ENCODE data around the gene CTU1.
A peak's percentile ranks its signal among the peaks of the same experiment; 100 is the strongest.

CTU1 gene

GRCh38 chr19:51123802-51124201 is 15.6 kb upstream of the CTU1 start:
- Histone ChIP-seq H3K27me3 (ENCODE audit: control insufficient read depth in 1 of 2, insufficient read depth in 1 of 2, low read length in 2 of 2) (no peaks in the 10 kb centered on the region), H3K79me1 (replicated peaks; ENCODE audit: low read length, poor library complexity, severe bottlenecking) (no peaks in the 10 kb centered on the region), H3K23ac (ENCODE audit: low read length in 2 of 2) (no peak overlapping the region), H2BK120ac (ENCODE audit: low read depth, low read length) (no peak overlapping the region), H3K27ac (ENCODE audit: low read length, poor library complexity, severe bottlenecking) (no peak overlapping the region), H3K9ac (ENCODE audit: low read length) (no peak overlapping the region), H3K9me3 (ENCODE audit: control insufficient read depth, low read length) (no peaks in the 10 kb centered on the region), H3K4ac (ENCODE audit: low read depth in 1 of 2, low read length in 2 of 2) (no peak overlapping the region), H3K4me1 (ENCODE audit: control insufficient read depth, insufficient read depth, low read depth, low read length) (no peaks in the 10 kb centered on the region), H4K91ac (ENCODE audit: low read length) (peak overlapping the region; percentile 72), H4K8ac (ENCODE audit: low read length) (peak overlapping the region; percentile 2), H3K36me3 (ENCODE audit: control insufficient read depth in 1 of 2, insufficient read depth in 2 of 2, low read depth in 1 of 2, low read length in 2 of 2) (no peaks in the 10 kb centered on the region), H2BK12ac (ENCODE audit: low read length in 2 of 2) (peak overlapping the region in 1 of 2 experiments; percentile 31), H2BK5ac (ENCODE audit: low read depth, low read length, poor library complexity, severe bottlenecking) (no peak overlapping the region), H3K18ac (ENCODE audit: low read depth in 1 of 2, low read length in 2 of 2) (no peak overlapping the region), H2AK5ac (ENCODE audit: low read length, severe bottlenecking) (no peak overlapping the region), H2BK15ac (ENCODE audit: low read depth, poor library complexity, severe bottlenecking) (no peak overlapping the region), H3K4me2 (ENCODE audit: low read length, poor library complexity, severe bottlenecking) (no peak overlapping the region), H3K14ac (ENCODE audit: low read length in 2 of 2) (no peak overlapping the region), H3K4me3 (ENCODE audit: insufficient read depth in 1 of 2, low read depth in 1 of 2, low read length in 2 of 2) (no peak overlapping the region), H2AFZ (ENCODE audit: low read depth, low read length) (no peak overlapping the region)
- 79% methylated on average over 9 of the region's 9 CpGs for WGBS
- no peak for DNase-seq

GRCh38 chr19:51123381-51123800 is 15.2 kb upstream of the CTU1 start:
- Histone ChIP-seq H3K36me3 (ENCODE audit: control insufficient read depth in 1 of 2, insufficient read depth in 2 of 2, low read depth in 1 of 2, low read length in 2 of 2) (no peaks in the 10 kb centered on the region), H3K27me3 (ENCODE audit: control insufficient read depth in 1 of 2, insufficient read depth in 1 of 2, low read length in 2 of 2) (no peaks in the 10 kb centered on the region), H3K9ac (ENCODE audit: low read length) (no peak overlapping the region), H3K4me2 (ENCODE audit: low read length, poor library complexity, severe bottlenecking) (no peak overlapping the region), H3K23ac (ENCODE audit: low read length in 2 of 2) (no peak overlapping the region), H3K18ac (ENCODE audit: low read depth in 1 of 2, low read length in 2 of 2) (peak overlapping the region in 1 of 2 experiments; percentile 23), H2AK5ac (ENCODE audit: low read length, severe bottlenecking) (no peak overlapping the region), H2BK120ac (ENCODE audit: low read depth, low read length) (no peak overlapping the region), H3K4ac (ENCODE audit: low read depth in 1 of 2, low read length in 2 of 2) (no peak overlapping the region), H3K9me3 (ENCODE audit: control insufficient read depth, low read length) (no peaks in the 10 kb centered on the region), H3K79me1 (replicated peaks; ENCODE audit: low read length, poor library complexity, severe bottlenecking) (no peaks in the 10 kb centered on the region), H3K4me3 (ENCODE audit: insufficient read depth in 1 of 2, low read depth in 1 of 2, low read length in 2 of 2) (no peak overlapping the region), H2BK15ac (ENCODE audit: low read depth, poor library complexity, severe bottlenecking) (no peak overlapping the region), H2BK5ac (ENCODE audit: low read depth, low read length, poor library complexity, severe bottlenecking) (no peak overlapping the region), H3K14ac (ENCODE audit: low read length in 2 of 2) (no peak overlapping the region), H4K91ac (ENCODE audit: low read length) (no peak overlapping the region), H2BK12ac (ENCODE audit: low read length in 2 of 2) (no peak overlapping the region), H3K27ac (ENCODE audit: low read length, poor library complexity, severe bottlenecking) (no peak overlapping the region), H3K4me1 (ENCODE audit: control insufficient read depth, insufficient read depth, low read depth, low read length) (no peaks in the 10 kb centered on the region), H2AFZ (ENCODE audit: low read depth, low read length) (no peak overlapping the region), H4K8ac (ENCODE audit: low read length) (no peak overlapping the region)
- DNase-seq, result no peak
- WGBS, result 70% methylated on average over 4 of the region's 6 CpGs

DNA sequence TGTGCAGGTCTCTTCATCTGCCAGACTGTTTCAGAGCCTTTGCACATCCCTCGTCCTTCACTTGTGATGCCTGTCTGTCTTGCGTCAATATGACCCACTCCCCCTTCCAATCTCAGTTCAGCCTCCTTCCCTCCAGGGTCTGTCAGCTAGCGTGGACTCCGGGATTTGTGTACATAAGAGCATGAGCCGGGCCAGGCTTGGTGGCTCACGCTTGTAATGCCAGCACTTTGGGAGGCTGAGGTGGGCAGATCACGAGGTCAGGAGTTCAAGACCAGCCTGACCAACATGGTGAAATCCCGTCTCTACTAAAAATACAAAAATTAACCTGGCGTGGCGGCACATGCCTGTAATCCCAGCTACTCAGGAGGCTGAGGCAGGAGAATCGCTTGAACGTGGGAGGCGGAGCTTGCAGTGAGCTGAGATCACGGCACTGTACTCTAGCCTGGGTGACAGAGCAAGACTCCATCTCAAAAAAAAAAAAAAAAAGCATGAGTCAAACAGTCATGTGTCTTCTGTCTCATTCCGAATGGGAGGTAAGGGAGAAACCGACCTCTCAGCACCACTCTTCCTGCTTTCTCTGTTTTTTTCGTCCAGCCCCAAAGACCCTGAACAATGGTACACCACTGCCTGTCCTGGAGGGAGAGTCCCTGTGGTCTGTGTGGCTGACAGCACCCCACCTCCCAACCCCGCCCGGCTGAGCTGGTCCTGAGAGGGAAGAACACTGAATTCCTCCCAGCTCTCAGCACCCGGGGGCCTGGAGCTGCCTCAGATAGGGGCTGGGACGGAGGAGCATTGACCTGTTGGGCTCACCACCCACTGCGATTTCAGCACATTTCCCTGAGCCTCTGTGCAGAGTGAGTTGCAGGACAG is 14.1 kb upstream of the CTU1 start:
- 84% methylated on average over 21 of the region's 22 CpGs for WGBS
- no peak overlapping the region for H3K14ac ChIP-seq (ENCODE audit: low read length in 2 of 2)
- H3K36me3 ChIP-seq (ENCODE audit: control insufficient read depth in 1 of 2, insufficient read depth in 2 of 2, low read depth in 1 of 2, low read length in 2 of 2), result no peaks in the 10 kb centered on the region
- no peak overlapping the region for H2BK120ac ChIP-seq (ENCODE audit: low read depth, low read length)
- no peaks in the 10 kb centered on the region for H3K9me3 ChIP-seq (ENCODE audit: control insufficient read depth, low read length)
- no peaks in the 10 kb centered on the region for H3K79me1 ChIP-seq (replicated peaks; ENCODE audit: low read length, poor library complexity, severe bottlenecking)
- H3K27ac ChIP-seq (ENCODE audit: low read length, poor library complexity, severe bottlenecking), result no peak overlapping the region
- H3K4ac ChIP-seq (ENCODE audit: low read depth in 1 of 2, low read length in 2 of 2), result peak overlapping the region; percentile 54 to 69
- peak overlapping the region; percentile 1 to 5 for H3K18ac ChIP-seq (ENCODE audit: low read depth in 1 of 2, low read length in 2 of 2)
- H3K4me1 ChIP-seq (ENCODE audit: control insufficient read depth, insufficient read depth, low read depth, low read length), result no peaks in the 10 kb centered on the region
- H4K91ac ChIP-seq (ENCODE audit: low read length), result peak overlapping the region; percentile 36
- DNase-seq, result peak; percentile 48
- H3K4me3 ChIP-seq (ENCODE audit: insufficient read depth in 1 of 2, low read depth in 1 of 2, low read length in 2 of 2), result peak overlapping the region in 1 of 2 experiments; percentile 37
- no peak overlapping the region for H2AFZ ChIP-seq (ENCODE audit: low read depth, low read length)
- H3K27me3 ChIP-seq (ENCODE audit: control insufficient read depth in 1 of 2, insufficient read depth in 1 of 2, low read length in 2 of 2), result peaks cover 0 to 2% of the 10 kb centered on the region in 2 experiments
- peak overlapping the region; percentile 27 for H4K8ac ChIP-seq (ENCODE audit: low read length)
- H3K23ac ChIP-seq (ENCODE audit: low read length in 2 of 2), result no peak overlapping the region
- no peak overlapping the region for H3K4me2 ChIP-seq (ENCODE audit: low read length, poor library complexity, severe bottlenecking)
- H2BK5ac ChIP-seq (ENCODE audit: low read depth, low read length, poor library complexity, severe bottlenecking), result no peak overlapping the region
- no peak overlapping the region for H2AK5ac ChIP-seq (ENCODE audit: low read length, severe bottlenecking)
- H3K9ac ChIP-seq (ENCODE audit: low read length), result peak overlapping the region; percentile 82
- no peak overlapping the region for H2BK15ac ChIP-seq (ENCODE audit: low read depth, poor library complexity, severe bottlenecking)
- peak overlapping the region in 1 of 2 experiments; percentile 84 for H2BK12ac ChIP-seq (ENCODE audit: low read length in 2 of 2)

GRCh38 chr19:51121257-51121656 is 13.0 kb upstream of the CTU1 start:
- no peak overlapping the region for H3K27ac ChIP-seq (ENCODE audit: low read length, poor library complexity, severe bottlenecking)
- no peak overlapping the region for H2BK12ac ChIP-seq (ENCODE audit: low read length in 2 of 2)
- no peaks in the 10 kb centered on the region for H3K36me3 ChIP-seq (ENCODE audit: control insufficient read depth in 1 of 2, insufficient read depth in 2 of 2, low read depth in 1 of 2, low read length in 2 of 2)
- H3K79me1 ChIP-seq (replicated peaks; ENCODE audit: low read length, poor library complexity, severe bottlenecking), result no peaks in the 10 kb centered on the region
- no peak overlapping the region for H4K91ac ChIP-seq (ENCODE audit: low read length)
- no peaks in the 10 kb centered on the region for H3K9me3 ChIP-seq (ENCODE audit: control insufficient read depth, low read length)
- H3K9ac ChIP-seq (ENCODE audit: low read length), result no peak overlapping the region
- H3K4me3 ChIP-seq (ENCODE audit: insufficient read depth in 1 of 2, low read depth in 1 of 2, low read length in 2 of 2), result no peak overlapping the region
- no peak overlapping the region for H2AFZ ChIP-seq (ENCODE audit: low read depth, low read length)
- no peak for DNase-seq
- H2AK5ac ChIP-seq (ENCODE audit: low read length, severe bottlenecking), result no peak overlapping the region
- 92% methylated on average over 8 of the region's 8 CpGs for WGBS
- no peak overlapping the region for H4K8ac ChIP-seq (ENCODE audit: low read length)
- no peak overlapping the region for H3K14ac ChIP-seq (ENCODE audit: low read length in 2 of 2)
- H2BK120ac ChIP-seq (ENCODE audit: low read depth, low read length), result no peak overlapping the region
- H3K27me3 ChIP-seq (ENCODE audit: control insufficient read depth in 1 of 2, insufficient read depth in 1 of 2, low read length in 2 of 2), result peaks cover 0 to 12% of the 10 kb centered on the region in 2 experiments
- H2BK5ac ChIP-seq (ENCODE audit: low read depth, low read length, poor library complexity, severe bottlenecking), result no peak overlapping the region
- no peak overlapping the region for H3K18ac ChIP-seq (ENCODE audit: low read depth in 1 of 2, low read length in 2 of 2)
- H3K4ac ChIP-seq (ENCODE audit: low read depth in 1 of 2, low read length in 2 of 2), result no peak overlapping the region
- no peak overlapping the region for H2BK15ac ChIP-seq (ENCODE audit: low read depth, poor library complexity, severe bottlenecking)
- H3K23ac ChIP-seq (ENCODE audit: low read length in 2 of 2), result no peak overlapping the region
- H3K4me2 ChIP-seq (ENCODE audit: low read length, poor library complexity, severe bottlenecking), result no peak overlapping the region
- no peaks in the 10 kb centered on the region for H3K4me1 ChIP-seq (ENCODE audit: control insufficient read depth, insufficient read depth, low read depth, low read length)

Data from mesenchymal stem cell (in vitro differentiated cells and primary cell).